Kidney epithelial cell (primary cell): ENCODE data around the gene KCTD10. TPM values are rescaled to one million over a fixed set of nuclear protein-coding genes. Genes with fewer than 3 reads are reported as not detected.

Experiments used
- DNase-seq: peaks from one replicate; pipeline ENCODE4 v3.0.0-alpha.2; 2010; ENCODE audit warnings: low read depth
- H3K27me3 ChIP-seq: 2 replicates; pipeline ENCODE4 v1.6.0; 2011; ENCODE audit warnings: low read length; ENCODE audit not compliant: control insufficient read depth, insufficient read depth
- H3K36me3 ChIP-seq: 2 replicates; pipeline ENCODE4 v1.5.1; 2011; ENCODE audit warnings: low read length; ENCODE audit not compliant: control insufficient read depth, insufficient read depth
- H3K4me3 ChIP-seq: 2 replicates; pipeline ENCODE4 v1.5.1; 2011; ENCODE audit warnings: low read depth, mild to moderate bottlenecking, control low read depth, low read length
- CTCF ChIP-seq: IDR thresholded peaks from 2 replicates; pipeline ENCODE4 v1.5.1; 2011; ENCODE audit warnings: mild to moderate bottlenecking, moderate library complexity, low read length, control low read depth, inconsistent platforms; ENCODE audit not compliant: insufficient read depth, poor library complexity, severe bottlenecking
- total RNA-seq: library from RNA; depleted of rRNA; stranded (reverse); fragments of >200 nt; gene quantifications from 2 replicates; pipeline ENCODE4 v1.2.3, GENCODE V29; 2015

KCTD10 gene
- total RNA-seq, 1 donor from 2014 or later = 37.9 TPM

- TF ChIP-seq CTCF = no peak
- no peak for DNase-seq
- Histone ChIP-seq H3K27me3 (no peaks in the 10 kb centered on the region), H3K36me3 (peaks cover 2% of the 10 kb centered on the region), H3K4me3 (no peak overlapping the region)
Observed at GRCh38 chr12:109458771-109459208, 18.3 kb downstream of the KCTD10 start.

GRCh38 chr12:109458086-109458485 lies 19.0 kb downstream of the KCTD10 start:
- no peak for DNase-seq

GRCh38 chr12:109455706-109456105 lies 21.4 kb downstream of the KCTD10 start:
- TF ChIP-seq CTCF = no peak
- Histone ChIP-seq H3K4me3 (no peak overlapping the region), H3K36me3 (peaks cover 6% of the 10 kb centered on the region), H3K27me3 (no peaks in the 10 kb centered on the region)
- DNase-seq = no peak

More at GRCh38 chr12:109458086-109458485, 19.0 kb downstream of the KCTD10 start:
- Histone ChIP-seq H3K4me3 (no peak overlapping the region), H3K36me3 (peaks cover 2% of the 10 kb centered on the region), H3K27me3 (no peaks in the 10 kb centered on the region)
- no peak for TF ChIP-seq CTCF

GRCh38 chr12:109452489-109452888 lies 24.6 kb downstream of the KCTD10 start:
- no peak for DNase-seq
- TF ChIP-seq CTCF = no peak
- Histone ChIP-seq H3K36me3 (peaks cover 6% of the 10 kb centered on the region), H3K4me3 (no peak overlapping the region), H3K27me3 (no peaks in the 10 kb centered on the region)

- no peak for TF ChIP-seq CTCF
- H3K27me3 ChIP-seq = no peaks in the 10 kb centered on the region
- DNase-seq = no peak
- H3K4me3 ChIP-seq = no peak overlapping the region
- H3K36me3 ChIP-seq = peaks cover 6% of the 10 kb centered on the region
Observed at GRCh38 chr12:109451400-109451799, 25.7 kb downstream of the KCTD10 start.

GRCh38 chr12:109450980-109451379 lies 26.1 kb downstream of the KCTD10 start:
- Histone ChIP-seq H3K4me3 (no peak overlapping the region), H3K36me3 (peaks cover 6% of the 10 kb centered on the region), H3K27me3 (no peaks in the 10 kb centered on the region)
- DNase-seq = no peak
- TF ChIP-seq CTCF = no peak
